Kidney glomerular epithelial cell (primary cell): ENCODE data around the gene AP3D1.

Source experiments
- DNase-seq: peaks from one replicate; lab custom pipeline; 2025; lab: John Stamatoyannopoulos, UW

AP3D1 gene

GRCh38 chr19:2126879-2127518 is 24.4 kb downstream of the AP3D1 start:
- no peak for DNase-seq

GRCh38 chr19:2123682-2124387 is 27.5 kb downstream of the AP3D1 start:
- no peak for DNase-seq

GRCh38 chr19:2122982-2123381 is 28.4 kb downstream of the AP3D1 start:
- DNase-seq = no peak

- DNase-seq = no peak
Observed at GRCh38 chr19:2122251-2122650, 29.1 kb downstream of the AP3D1 start.

- no peak for DNase-seq
Observed at GRCh38 chr19:2121416-2122051, 29.8 kb downstream of the AP3D1 start.

- DNase-seq = no peak
Observed at GRCh38 chr19:2120821-2121220, 30.5 kb downstream of the AP3D1 start.

- no peak for DNase-seq
Observed at GRCh38 chr19:2119921-2120785, 31.2 kb downstream of the AP3D1 start.

GRCh38 chr19:2118438-2118837 is 32.9 kb downstream of the AP3D1 start:
- no peak for DNase-seq

GRCh38 chr19:2117215-2117960 is 34.0 kb downstream of the AP3D1 start:
- DNase-seq = no peak

GRCh38 chr19:2116507-2116906 is 34.9 kb downstream of the AP3D1 start:
- no peak for DNase-seq

- no peak for DNase-seq
Observed at GRCh38 chr19:2115911-2116426, 35.4 kb downstream of the AP3D1 start.

GRCh38 chr19:2115324-2115723 is 36.0 kb downstream of the AP3D1 start:
- no peak for DNase-seq

GRCh38 chr19:2114821-2115220 is 36.5 kb downstream of the AP3D1 start:
- DNase-seq = no peak

- DNase-seq = no peak
Observed at GRCh38 chr19:2114218-2114617, 37.1 kb downstream of the AP3D1 start.

- DNase-seq = no peak
Observed at GRCh38 chr19:2113439-2114211, 37.7 kb downstream of the AP3D1 start.

- DNase-seq = no peak
Observed at GRCh38 chr19:2112516-2113320, 38.6 kb downstream of the AP3D1 start.

- no peak for DNase-seq
Observed at GRCh38 chr19:2111886-2112285, 39.5 kb downstream of the AP3D1 start.

- DNase-seq = no peak
Observed at GRCh38 chr19:2111425-2111824, 39.9 kb downstream of the AP3D1 start.

- DNase-seq = no peak
Observed at GRCh38 chr19:2110822-2111221, 40.5 kb downstream of the AP3D1 start.
